Lung (tissue), 12 donors: Measurements from ENCODE around the gene C1orf74. TPM values are rescaled to one million over a fixed set of nuclear protein-coding genes. Genes with fewer than 3 reads are reported as not detected.

ENCODE experiments used
- ATAC-seq: fragments of 200-7000 bp; cut with Tn5 transposase; one replicate; pipeline ENCODE4 v1.9.1; 2020; ENCODE audit warnings: moderate number of reproducible peaks; ENCODE audit not compliant: insufficient read depth, low FRiP score
- DNase-seq, 3 donors: peaks; one replicate each; pipeline ENCODE4 v3.0.0-alpha.2; 2013 to 2017
- H3K27ac ChIP-seq, 2 donors: one replicate each; pipeline ENCODE4 v1.5.1; 2013; ENCODE audit warnings: mild to moderate bottlenecking in 2 of 2, moderate library complexity in 2 of 2, control low read depth in 1 of 2, inconsistent platforms in 1 of 2, low read depth in 1 of 2, low read length in 1 of 2
- H3K27me3 ChIP-seq, 3 donors: one replicate each; pipeline ENCODE4 v1.5.1; 2013; ENCODE audit warnings: low read length in 2 of 3; ENCODE audit not compliant: control insufficient read depth in 3 of 3, insufficient read depth in 3 of 3
- H3K36me3 ChIP-seq, 4 donors: one replicate each; pipeline ENCODE4 v1.5.1; 2013; ENCODE audit warnings: low read length in 4 of 4, mild to moderate bottlenecking in 1 of 4, moderate library complexity in 1 of 4; ENCODE audit not compliant: control insufficient read depth in 4 of 4, insufficient read depth in 4 of 4
- H3K4me1 ChIP-seq, 5 donors: one replicate each; pipeline ENCODE4 v1.5.1; 2013; ENCODE audit warnings: low read length in 5 of 5, mild to moderate bottlenecking in 2 of 5, moderate library complexity in 1 of 5; ENCODE audit not compliant: control insufficient read depth in 5 of 5, insufficient read depth in 5 of 5
- H3K4me3 ChIP-seq: one replicate; pipeline ENCODE4 v1.5.1; 2013; ENCODE audit warnings: mild to moderate bottlenecking, control low read depth, moderate library complexity
- H3K9ac ChIP-seq, 2 donors: one replicate each; pipeline ENCODE4 v1.5.1; 2013; ENCODE audit warnings: low read length in 2 of 2, control low read depth in 1 of 2; ENCODE audit not compliant: insufficient read depth in 1 of 2
- H3K9me3 ChIP-seq, 4 donors: one replicate each; pipeline ENCODE4 v1.5.1; 2013; ENCODE audit warnings: low read length in 3 of 4, mild to moderate bottlenecking in 1 of 4, moderate library complexity in 1 of 4; ENCODE audit not compliant: control insufficient read depth in 4 of 4, insufficient read depth in 3 of 4
- WGBS, 2 donors: extraction: QIAGEN DNeasy Blood & Tissue Kit; methylation state at CpG; one replicate each; pipeline ENCODE4 v1.1.7; 2013; 5-methylcytosine and 5-hydroxymethylcytosine counted together
- polyA plus RNA-seq, 2 donors: library from polyadenylated mRNA; stranded (reverse); fragments of 200-250 nt; gene quantifications; one replicate each; pipeline ENCODE4 v1.2.1, GENCODE V29; 2013
- total RNA-seq, 2 donors: library from RNA; depleted of rRNA in 1 of 2; stranded (reverse); fragments of >200 nt in 1 of 2; gene quantifications; one replicate each; pipeline ENCODE4 v1.2.1, GENCODE V29; 2014 to 2021
- TF ChIP-seq, protein P1 (sequence below): IDR thresholded peaks from 2 replicates; pipeline ENCODE4 v1.5.1; 2012; ENCODE audit warnings: mild to moderate bottlenecking; ENCODE audit errors: control extremely low read depth, extremely low read depth
- donor health status: control.
- donor health status: control.
- donor health status: Bipolar disorder and iron deficiency.
- donor health status: healthy.
- donor health status: DM: yes; HTN: yes; CAD: no.

C1orf74 gene
- total and polyA plus RNA-seq, 4 donors, result 0.75 to 2.5 (median 1.5) TPM

DNA sequence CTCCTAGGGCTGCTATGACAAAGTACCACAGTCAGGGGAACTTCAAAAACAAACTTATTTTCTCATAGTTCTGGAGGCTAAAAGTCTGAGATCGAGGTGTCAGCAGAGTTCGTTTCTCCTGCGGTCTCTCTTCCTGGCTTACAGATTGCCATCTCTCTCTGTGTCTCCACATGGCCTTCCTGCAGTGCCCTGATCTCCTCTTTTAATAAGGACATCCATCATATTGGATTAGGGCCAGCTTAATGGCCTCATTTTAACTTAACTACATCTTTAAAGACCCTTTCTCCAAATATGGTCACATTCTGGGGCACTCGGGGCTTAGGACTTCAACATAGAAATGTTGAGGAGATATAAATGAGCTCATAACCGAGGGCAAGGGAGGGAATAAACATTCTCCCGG lies 12.2 kb downstream of the C1orf74 start:
- Histone ChIP-seq H3K27me3 (no peaks in the 10 kb centered on the region), H3K4me1 (peaks cover 0 to 20% (median 13%) of the 10 kb centered on the region in 5 donors), H3K9ac (no peak overlapping the region), H3K27ac (no peak overlapping the region), H3K9me3 (no peaks in the 10 kb centered on the region), H3K4me3 (no peak overlapping the region), H3K36me3 (peaks cover 0 to under 1% (median 0%) of the 10 kb centered on the region in 4 donors)
- no peak for ATAC-seq
- WGBS, 2 donors, result 45 to 49% methylated on average over 6 of the region's 6 CpGs
- TF ChIP-seq, protein P1, sequence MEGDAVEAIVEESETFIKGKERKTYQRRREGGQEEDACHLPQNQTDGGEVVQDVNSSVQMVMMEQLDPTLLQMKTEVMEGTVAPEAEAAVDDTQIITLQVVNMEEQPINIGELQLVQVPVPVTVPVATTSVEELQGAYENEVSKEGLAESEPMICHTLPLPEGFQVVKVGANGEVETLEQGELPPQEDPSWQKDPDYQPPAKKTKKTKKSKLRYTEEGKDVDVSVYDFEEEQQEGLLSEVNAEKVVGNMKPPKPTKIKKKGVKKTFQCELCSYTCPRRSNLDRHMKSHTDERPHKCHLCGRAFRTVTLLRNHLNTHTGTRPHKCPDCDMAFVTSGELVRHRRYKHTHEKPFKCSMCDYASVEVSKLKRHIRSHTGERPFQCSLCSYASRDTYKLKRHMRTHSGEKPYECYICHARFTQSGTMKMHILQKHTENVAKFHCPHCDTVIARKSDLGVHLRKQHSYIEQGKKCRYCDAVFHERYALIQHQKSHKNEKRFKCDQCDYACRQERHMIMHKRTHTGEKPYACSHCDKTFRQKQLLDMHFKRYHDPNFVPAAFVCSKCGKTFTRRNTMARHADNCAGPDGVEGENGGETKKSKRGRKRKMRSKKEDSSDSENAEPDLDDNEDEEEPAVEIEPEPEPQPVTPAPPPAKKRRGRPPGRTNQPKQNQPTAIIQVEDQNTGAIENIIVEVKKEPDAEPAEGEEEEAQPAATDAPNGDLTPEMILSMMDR, result no peak
- DNase-seq, result peak; percentile 39 to 76 (median 70)

DNA sequence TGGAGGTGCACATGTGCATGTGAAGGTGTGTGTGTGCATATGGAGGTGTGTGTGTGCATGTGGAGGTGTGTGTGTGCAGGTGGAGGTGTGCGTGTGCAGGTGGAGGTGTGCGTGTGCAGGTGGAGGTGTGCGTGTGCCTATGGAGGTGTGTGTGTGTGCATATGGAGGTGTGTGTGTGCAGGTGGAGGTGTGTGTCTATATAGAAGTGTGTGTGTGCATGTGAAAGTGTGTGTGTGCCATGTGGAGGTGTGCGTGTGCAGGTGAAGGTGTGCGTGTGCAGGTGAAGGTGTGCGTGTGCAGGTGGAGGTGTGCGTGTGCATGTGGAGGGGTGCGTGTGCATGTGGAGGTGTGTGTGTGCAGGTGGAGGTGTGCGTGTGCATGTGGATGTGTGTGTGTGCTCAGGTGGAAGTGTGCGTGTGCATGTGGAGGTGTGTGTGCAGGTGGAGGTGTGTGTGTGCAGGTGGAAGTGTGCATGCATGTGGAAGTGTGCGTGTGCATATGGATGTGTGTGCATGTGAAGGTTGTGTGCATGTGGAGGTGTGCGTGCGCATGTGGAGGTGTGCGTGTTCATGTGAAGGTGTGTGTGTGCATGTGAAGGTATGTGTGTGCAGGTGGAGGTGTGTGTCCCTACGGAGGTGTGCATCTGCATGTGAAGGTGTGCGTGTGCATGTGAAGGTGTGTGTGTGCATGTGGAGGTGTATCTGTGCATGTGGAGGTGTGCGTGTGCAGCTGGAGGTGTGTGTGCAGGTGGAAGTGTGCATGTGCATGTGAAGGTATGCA lies 13.5 kb downstream of the C1orf74 start:
- peaks cover 0 to 20% (median 11%) of the 10 kb centered on the region in 5 donors for H3K4me1 ChIP-seq
- no peak overlapping the region for H3K27ac ChIP-seq
- 94 to 96% methylated on average over 17 of the region's 17 CpGs for WGBS, 2 donors
- TF ChIP-seq, protein P1, result no peak
- H3K9ac ChIP-seq, result no peak overlapping the region
- H3K9me3 ChIP-seq, result no peaks in the 10 kb centered on the region
- no peaks in the 10 kb centered on the region for H3K36me3 ChIP-seq
- no peak overlapping the region for H3K4me3 ChIP-seq
- peak; percentile 27 to 46 (median 39) for DNase-seq
- no peak for ATAC-seq
- H3K27me3 ChIP-seq, result no peaks in the 10 kb centered on the region

DNA sequence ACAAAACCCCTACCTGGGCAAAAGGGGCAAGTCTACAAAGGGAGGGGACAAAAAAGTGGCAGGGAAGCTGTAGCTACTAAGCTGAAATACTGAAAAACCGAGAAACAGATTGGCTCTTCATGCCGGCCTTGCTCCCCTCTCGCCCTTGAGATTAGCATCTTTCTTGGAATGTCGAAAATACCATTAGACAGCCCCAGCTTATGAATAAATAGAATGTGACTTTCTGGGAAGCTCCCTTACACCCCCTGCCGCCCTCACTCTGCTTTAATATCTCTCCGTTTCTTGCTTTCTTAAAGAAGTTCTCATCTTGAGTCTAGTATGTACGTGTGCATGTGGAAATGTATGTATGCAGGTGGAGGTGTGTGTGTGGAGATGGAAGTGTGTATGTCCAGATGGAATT lies 14.4 kb downstream of the C1orf74 start:
- 25 to 59% methylated on average over 7 of the region's 7 CpGs for WGBS, 2 donors
- DNase-seq, result peak; percentile 34 to 53 (median 41)
- Histone ChIP-seq H3K9me3 (no peaks in the 10 kb centered on the region), H3K4me3 (no peak overlapping the region), H3K9ac (no peak overlapping the region), H3K27me3 (no peaks in the 10 kb centered on the region), H3K27ac (peak overlapping the region; percentile 38 to 45), H3K4me1 (peaks cover 0 to 20% (median 11%) of the 10 kb centered on the region in 5 donors), H3K36me3 (no peaks in the 10 kb centered on the region)
- no peak for ATAC-seq
- TF ChIP-seq, protein P1, result no peak
